Measurements from ENCODE around the gene CDK5R1.
A peak's percentile ranks its signal among the peaks of the same experiment; 100 is the strongest.

The CDK5R1 gene

DNA sequence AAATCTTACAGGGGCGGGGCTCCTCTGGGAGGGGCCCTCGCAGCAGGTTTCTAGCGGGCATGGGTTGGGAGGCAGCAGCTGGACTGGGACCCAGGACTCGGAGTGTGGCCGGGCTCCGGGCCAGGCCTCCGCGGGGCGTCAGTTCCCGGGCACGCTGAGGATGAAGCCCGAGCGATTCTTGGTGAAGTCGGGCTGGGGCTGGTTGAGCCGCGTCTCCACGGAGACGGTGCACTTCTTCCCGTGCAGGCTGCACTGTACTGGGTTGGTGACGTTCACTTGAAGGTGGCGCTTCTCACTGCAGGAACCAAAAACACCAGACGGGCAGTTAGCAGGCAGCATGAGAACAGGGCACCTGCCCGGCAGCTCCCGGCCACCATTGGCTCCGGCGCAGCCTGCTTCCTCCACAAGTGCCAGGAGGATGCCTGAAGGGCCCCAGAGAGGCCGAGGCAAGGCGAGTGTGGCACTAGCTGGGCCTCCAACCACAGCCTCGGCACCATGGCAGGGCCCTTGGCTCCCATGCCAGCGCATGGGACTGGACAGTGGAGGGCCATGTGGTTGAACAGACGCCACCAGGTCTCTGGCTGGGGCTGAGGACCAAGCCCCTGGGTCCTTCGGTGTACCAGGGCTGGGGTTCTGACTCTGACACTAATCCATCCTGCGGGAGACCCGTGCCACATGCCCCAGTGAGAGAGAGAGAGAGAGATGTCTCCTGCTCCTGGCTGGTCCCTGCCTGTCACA, 8.0 kb downstream of the CDK5R1 start:
- no peak for DNase-seq

DNA sequence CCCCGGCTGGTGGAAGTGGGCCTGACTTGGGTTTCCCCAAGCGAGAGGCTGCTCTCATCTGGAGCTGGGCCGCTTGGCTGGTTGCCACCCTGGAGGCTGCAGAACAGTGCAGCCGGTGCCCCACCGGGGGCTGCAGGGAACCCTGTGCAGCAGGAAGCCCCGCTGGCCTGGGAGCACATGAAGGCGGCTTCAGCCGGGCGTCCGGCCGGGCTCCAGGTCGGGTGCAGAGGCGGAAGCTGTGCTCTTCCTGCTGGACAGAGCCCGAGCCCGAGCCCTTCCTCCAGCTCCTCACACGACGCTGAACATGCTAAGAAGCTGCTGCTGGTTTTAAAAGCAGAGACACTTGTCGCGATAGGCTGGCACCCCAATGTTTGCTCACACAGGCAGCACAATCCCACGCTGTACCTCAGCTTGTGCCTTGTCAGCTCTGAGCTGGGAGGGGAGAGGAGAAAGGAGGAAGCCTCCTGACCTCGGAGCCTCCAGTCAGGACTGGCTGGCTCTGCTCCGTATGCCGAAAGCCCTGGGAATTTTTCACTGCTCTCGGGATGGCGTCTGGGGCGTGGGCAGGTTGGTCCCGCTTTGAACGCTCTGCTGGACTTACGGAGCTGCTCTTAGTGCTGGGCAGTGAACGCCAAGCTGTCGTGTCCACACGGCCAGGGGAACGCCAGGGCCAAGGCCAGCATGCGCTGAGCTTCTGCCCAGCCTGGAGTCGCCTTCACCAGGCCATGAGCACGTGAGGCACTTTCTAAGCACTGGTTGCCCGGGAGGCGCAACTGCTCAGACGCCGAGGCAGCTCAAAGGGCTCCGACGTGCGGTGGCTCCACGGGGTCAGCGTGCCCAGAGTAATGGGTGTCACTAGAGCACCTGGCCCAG, 8.8 kb downstream of the CDK5R1 start:
- DNase-seq = no peak

DNA sequence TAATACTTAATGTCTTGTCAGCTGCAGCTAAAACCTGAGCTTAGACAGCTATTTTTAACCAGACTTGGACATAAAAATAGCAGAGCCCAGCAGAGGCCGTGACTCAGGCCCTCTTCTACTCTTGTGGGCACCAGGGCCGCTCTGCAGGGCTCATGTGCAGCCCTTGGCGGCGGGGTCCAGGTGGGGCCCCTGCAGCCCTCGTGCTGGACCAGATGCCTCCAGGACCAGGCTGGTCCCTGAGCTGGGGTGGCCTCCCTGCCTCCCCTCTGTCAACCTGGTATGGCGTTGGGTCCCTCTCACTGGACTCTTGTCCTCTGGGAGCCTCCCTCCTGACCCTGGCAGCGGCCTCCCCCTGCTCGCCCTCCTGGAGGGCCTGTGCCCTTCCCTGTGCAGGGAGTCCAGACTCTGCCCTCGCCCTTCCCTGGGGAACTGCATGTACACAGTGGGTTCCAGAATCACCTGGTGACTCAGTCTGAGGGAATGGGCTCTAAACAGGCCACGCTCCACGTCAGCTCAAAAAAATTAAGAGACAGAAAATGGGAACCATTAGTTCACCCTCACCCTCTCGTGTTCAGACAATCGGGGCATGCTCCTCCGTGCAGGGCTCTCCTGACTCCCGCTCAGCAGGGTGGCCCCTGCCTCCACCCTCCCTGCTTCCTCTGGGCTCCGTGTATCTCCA, 9.7 kb downstream of the CDK5R1 start:
- no peak for DNase-seq

DNA sequence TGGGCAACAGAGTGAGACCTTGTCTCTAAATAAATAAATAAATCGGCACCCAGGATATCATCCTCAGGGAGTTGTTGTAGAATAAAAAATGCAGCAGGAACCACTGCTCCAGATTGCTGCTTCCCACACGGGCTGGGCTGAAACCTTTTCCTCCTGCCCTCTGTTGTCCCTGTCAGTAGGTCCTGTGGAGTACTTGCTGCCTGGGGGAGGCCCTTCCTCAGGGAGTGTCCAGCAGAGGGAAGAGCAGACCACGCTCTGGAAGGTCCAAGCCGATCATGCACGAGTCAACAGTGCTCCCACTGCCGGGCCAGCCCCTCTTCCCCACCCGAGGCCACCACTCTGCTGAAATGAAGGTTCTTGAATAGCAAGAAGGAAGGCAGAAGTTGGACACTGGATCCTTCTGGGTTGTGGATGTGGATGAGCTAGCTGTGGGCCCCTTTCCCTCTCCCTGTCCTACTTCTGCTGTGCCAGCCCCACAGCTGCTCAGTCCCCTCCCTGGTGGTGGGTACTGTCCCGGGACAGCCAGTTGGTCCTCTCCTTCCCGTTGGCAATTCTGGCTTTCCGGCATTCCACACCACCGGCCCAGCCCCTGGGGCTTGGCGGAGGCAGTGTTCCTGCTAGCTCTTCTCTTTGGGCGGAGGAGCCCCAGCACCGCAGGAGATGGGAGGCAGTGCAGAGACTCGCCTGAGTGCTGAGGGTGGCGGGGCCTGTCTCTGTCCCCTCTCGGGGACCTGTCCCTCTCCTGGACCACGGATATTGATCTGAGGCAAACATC, 10.8 kb downstream of the CDK5R1 start:
- DNase-seq = no peak

DNA sequence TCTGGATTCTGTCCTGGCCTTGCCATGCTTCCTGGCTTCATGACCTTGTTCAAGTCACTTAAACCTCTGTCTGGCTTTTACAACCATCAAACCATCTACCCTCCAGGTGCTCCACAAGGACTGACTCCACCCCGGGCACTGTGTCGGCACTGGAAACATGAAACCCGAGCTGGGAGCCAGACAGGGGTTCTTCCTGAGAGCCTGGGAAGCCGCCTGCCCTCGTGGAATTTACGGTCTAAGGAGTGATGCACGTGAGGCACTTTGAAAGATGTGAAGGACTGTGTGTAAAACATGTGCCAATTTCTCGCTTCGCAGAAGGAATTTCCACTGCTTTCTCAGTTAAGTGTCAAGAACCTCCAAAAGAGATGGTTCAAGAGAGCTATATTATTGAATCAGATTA, 11.6 kb downstream of the CDK5R1 start:
- DNase-seq = no peak

DNA sequence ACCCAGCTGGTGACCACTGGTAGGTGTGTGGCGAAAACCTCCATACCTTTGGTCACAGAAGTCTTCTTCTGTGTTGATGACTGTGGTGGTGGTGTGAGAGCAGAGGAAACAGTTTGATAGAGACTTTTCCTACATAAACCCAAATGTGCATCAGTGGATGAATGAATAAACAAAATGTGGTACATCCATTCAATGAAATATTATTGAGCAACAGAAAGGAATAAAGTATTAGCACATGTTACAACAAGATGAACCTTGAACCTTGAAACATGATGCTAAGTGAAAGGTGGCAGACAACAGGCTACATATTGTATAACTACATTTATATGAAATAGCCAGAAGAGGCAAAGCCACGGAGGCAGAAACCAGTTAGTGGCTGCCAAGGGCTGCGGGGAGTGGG, 15.2 kb downstream of the CDK5R1 start:
- no peak for DNase-seq

DNA sequence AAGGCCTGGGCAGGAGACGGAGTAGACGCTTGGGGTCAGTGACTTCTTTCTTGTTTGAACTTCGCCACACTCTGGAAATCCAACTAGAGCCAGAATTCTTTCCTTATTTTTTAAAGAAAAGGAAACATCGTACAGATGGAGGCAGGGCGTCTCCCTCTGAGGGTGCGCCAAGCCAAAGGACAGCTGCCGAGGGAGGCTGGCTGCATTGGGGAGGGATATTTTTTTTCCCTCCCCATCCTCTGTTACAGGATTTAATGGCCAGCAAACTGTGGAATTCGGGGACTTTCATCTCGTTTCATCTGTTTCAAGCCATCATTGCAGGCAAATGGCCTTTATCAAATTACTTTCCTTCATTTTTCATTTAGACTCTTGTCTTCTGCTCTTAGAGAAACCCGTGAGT, 15.9 kb downstream of the CDK5R1 start:
- no peak for DNase-seq

DNA sequence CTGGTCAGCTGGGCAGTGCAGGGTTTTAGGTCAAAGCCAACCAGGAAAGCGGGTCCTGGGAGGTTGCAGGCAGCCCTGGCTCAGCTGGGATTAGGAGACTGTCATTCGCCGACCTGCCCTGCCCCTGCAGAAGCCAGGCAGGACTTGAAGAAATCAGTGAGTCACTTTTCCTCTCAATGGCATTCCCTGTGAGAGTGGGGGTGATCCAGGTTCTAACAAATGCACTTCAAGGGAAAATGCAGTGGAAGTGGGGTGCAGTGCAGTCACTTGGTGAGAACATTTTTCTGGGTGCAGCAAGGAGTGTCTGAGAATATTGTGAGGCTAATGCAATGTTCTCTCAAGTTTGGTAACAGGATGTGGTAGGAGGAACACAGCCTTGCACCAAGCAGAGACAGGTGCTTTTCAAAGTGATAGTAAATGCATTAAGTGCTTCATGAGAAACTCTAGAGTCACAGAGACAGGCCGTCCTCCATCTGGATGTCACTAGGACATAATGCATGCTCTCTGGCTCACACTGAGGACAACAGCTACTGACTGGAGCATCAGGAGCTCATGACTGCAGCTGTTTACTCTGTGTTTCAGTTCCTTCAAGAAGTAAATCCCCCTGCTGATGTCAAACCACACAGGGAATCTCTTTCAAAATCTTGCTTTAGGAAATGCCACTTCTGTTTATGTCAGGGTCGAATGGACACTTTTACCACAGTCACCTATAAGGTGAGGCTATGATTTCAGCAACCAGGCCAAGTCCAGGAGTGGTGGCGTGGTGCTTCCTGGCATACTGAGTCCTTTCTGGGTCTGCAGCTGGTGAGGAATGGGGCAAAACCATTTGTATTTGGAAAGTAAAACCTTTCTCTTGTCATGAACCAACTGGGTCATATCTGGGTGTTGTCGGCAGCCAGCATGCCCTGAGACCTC, 16.7 kb downstream of the CDK5R1 start:
- DNase-seq = no peak

DNA sequence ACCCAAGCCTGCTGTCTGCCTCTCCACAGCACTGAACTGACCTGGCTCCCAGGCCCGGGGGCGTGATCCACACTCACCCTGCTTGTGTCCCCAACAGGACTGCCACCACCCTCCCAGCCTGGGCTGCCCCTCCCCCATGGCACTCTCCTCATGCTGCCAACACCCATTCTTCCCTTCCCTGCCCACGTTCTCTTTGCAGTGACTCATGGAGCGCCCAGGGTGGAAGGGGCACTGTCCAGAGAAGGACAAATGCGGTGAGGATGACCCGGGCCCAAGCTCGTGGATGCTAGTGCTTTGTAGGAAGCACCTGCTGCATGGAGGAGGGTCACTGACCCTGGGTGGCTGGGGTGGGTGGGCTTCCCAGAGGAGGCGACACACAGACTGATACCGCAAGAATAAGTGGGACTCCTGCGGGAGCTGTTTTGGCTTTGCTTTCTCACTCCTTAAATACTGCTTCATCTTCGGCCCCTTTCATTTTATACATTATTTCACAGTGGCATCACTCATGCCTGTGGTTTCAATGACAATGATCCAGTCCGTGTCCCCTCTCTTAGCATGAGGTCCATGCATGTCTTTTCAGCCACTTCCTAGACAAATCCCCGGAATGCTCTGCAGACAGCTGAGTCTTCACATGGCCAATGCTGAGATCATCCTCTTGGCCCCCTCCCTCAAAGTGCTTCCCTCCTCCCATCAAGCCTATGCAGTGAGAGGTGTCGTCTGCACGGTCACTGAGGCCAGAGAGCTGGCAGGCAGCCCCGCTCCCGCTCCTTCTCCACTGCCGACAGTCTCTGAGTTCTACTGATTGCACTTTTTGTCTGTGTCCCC, 17.6 kb downstream of the CDK5R1 start:
- no peak for DNase-seq

DNA sequence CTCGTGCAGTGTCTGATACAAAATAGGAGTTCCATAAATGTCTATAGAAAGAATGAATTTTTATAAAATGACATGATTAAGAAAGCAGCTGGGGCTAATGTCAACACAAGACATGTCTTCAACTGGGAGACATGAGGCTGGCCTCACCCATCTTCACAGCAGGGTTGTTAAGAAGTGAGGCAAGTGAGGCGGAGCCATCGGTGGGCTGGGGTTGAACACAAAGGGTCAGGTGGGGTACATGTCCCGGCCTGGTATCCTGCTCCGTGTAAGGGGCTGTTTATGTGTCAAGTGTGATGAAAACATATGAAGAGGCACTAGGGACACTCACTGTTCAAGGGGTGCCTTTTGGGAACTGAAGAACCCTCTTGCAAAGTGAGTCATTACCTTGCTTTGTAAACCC, 22.1 kb downstream of the CDK5R1 start:
- no peak for DNase-seq

DNA sequence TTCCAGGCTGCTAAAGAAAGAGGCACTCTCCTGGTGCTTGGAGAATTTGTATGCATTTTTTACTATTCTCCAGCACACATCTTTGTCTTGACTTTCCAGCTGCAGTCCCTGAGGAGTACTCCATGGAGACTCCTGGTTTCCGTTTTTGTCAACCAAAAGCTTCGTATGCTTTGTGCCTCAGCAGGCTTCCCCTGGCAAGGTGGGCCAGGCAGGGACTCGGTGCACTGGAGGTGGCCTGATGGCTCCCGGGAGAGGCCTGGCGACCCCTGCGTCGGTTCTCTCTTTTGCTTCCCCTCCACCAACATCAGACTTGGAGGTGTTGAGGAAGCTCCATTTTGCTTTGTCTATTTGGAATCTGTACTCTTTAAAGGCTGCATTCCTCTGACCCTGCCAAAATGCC, 23.7 kb downstream of the CDK5R1 start:
- no peak for DNase-seq

DNA sequence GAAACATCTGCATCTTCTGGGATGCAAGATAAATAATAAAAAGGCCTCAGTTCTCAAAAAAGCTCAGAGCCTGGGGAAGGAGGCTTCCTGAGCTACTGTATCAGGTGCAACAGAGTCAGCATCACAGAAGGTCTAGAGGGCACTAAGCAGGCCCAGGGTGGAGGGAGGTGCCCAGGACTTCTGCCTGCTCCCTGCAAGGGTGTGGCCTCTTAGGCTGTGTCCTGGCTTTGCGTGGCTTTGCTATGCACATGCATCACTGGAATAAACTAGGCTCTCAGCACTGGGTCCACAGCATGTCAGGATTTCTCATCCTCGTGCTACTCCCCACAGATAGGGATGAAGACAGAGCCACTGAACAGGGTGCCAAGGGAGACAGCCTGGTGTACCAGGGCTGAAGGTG, 25.5 kb downstream of the CDK5R1 start:
- DNase-seq = no peak

DNA sequence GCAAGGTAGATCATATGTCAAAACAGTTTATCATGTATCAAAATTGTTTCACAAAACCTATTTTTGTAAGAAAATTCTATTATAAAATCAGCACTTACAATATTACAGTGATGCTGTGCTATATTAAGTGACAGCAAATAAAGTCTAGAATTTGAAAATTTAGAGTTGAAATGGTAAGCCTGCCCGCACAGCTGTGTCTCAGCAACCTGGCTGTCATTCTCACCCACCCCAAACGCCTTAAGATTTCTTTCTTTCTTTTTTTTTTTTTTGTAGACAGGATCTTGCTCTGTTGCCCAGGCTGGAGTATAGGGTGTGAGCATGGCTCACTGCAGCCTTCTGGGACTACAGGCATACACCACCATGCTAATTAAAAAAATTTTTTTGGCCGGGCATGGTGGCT, 26.8 kb downstream of the CDK5R1 start:
- no peak for DNase-seq

DNA sequence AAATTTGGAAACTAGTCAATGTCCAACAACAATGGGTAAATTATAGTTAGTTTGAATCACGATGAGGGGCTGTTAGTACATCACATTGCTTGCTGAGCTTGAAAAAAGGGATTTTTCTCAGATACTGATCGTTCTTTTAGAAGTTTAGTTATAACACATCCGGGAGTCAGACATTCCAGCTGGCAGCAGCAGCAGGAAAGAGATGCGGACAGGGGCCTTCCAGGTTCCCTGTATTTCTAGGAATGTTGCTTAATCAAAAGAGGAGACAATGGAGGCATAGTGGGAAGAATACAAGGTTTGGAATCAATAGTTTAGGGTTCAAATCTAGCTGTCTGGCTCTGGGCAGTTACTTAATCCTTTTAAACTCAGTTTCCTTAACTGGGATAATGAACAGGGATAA, 27.8 kb downstream of the CDK5R1 start:
- no peak for DNase-seq

DNA sequence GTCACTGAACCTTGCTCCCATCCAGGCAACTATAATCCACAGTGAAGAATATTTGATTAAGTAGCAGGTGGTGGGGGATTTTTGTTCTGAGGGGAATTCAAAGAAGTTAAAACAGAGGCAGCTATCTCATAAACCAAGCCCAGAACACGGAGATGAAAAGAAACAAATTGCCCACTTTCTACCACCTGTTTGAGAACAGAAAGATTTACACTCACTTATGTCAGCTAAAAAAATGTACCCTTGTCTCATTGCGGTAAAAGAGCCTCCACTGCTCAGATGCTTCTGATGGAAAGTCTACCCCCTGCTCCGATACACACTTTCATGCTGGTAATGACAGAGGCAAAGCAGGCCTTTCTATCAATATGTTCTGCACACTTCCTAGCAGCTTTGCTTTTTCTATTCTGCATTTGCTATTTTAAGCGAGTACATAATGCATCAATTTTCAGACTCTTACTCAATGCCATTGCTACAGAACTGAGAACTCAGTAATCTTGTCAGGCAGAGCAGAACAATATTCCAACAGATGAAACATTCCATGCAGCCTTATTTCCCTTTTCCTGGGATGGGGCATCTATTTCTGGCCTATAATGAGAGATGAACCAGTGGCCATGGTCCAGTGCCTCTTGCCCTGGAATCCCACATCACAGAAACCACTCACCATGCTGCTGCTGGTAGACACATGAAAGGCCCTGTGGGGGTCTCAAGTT, 29.0 kb downstream of the CDK5R1 start:
- peak; percentile 25 for DNase-seq

DNA sequence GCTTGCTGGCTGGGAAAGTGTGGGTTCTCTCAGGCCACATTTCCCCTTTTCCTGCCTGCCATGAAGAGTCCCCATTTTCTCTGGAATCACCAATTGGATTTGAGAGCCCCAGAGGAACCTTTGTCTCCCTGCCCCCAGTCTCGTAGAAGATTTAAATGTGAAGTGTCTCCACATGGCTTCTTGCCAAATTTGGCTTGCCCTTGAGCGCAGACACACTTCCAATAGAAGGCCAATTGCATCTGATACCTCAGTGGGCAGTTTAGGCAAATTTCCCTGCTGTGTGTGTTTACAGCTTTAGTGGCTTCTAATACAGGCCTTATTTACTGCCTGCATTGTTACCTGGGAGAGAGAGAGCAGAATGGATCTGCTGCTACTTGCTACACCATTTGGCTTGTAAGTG, 29.7 kb downstream of the CDK5R1 start:
- no peak for DNase-seq

DNA sequence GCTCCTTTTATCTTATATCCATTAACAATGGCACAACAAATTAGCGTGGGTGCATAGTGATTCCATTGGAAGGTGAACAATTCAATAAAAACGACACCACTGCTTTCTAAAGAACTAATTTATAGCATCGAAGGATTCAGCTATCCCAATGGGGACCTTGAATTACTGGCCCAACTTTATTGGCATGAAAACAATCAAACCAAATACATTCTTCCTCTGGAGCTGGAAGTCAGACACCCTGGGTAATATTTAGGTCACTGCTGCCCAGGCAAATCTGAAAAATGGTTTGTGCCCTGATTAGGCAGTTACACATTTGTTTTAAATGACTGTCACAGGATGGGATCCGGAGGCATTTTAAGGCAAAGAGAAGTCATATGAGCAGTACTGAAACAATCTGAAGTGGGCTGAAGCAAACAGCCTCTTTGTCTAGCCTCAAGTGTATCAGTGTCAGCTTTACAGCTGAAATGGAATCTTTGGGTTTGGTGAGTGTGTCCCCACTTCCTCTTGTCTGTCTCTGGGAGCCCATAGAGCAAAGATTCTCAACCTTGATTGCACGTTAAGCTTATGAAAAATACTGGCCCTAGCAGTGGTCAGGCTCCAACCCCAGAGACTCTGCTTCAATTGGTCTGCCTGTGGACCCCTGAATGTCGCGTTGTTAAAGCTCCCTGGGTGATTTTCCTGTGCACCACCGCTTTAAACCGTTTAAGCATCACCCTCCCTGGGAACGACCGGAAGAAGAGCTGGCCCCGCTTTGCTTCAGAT, 30.3 kb downstream of the CDK5R1 start:
- DNase-seq = no peak

DNA sequence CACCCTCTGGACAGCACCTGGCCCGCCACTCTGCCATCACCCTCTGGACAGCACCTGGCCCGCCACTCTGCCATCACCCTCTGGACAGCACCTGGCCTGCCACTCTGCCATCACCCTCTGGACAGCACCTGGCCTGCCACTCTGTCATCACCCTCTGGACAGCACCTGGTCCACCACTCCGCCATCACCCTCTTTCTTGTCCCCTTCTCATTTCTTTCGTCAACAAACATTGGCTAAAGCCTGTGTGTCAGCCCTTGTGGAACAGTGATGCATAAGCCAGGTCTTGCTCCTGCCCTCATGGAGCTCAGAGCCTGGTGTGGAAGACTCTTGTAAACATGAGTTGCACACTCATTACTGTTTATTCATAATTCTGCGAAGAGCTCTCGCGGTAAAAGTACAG, 31.2 kb downstream of the CDK5R1 start:
- no peak for DNase-seq

DNA sequence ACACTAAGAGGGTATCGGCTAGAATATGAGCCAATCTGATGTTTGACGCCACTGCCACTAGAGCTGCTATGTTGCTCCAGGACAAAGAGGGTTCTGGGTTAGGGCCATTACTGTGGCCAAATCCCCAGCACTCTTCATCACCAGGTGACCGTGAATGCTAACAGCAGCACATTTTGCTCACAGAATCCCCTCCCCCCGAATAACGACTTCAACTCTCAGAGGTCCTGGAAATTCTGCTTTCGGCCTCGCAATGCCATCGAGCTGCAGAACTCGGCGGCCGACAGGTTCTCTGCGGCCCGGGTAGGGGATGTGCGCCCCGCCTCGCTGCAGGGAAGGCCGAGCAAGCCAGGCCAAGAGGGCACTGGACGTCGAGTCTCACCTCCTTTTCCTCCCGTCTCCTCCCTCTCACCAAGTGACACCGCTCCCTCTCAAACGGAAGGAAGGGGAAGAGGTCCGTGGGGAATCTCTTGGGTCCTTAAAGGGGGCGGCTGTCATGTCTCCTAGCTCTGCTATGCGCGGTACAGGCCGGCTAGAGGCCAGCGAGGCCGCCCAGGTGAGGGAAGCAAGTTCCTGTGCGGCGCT, 31.9 kb downstream of the CDK5R1 start:
- no peak for DNase-seq
